NT2/D1 (cell line): ENCODE results near the gene TMEM50B.
"Not testable (repeated sequence)": the region's sequence is repeated elsewhere in the genome, so short reads cannot be mapped to it uniquely, and the experiment has no call there.

Experiments
- SUZ12 ChIP-seq: IDR thresholded peaks from 2 replicates; pipeline ENCODE4 v1.6.1; 2011; ENCODE audit not compliant: insufficient read length, insufficient read depth; ENCODE audit errors: extremely low read depth
- YY1 ChIP-seq: IDR thresholded peaks from 2 replicates; pipeline ENCODE4 v1.6.1; 2011; ENCODE audit not compliant: insufficient read length, insufficient read depth
- ZNF274 ChIP-seq: IDR thresholded peaks from 2 replicates; pipeline ENCODE4 v1.6.1; 2011; ENCODE audit warnings: mild to moderate bottlenecking, low read depth, low read length

DNA sequence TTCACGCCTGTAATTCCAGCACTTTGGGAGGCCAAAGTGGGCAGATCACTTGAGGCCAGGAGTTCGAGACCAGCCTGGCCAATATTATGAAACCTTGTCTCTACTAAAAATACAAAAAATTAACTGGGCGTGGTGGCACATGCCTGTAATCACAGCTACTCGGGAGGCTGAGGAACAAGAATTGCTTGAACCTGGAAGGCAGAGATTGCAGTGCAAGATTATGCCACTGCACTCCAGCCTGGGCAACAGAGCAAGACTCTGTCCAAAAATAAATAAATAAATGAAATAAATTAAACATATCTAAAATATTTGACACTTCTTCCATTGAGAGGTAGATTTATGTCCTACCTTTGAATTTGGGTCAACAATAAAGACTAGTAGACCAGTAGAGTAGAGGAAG is 10.6 kb downstream of the TMEM50B start:
- not testable (repeated sequence) for TF ChIP-seq YY1, SUZ12, ZNF274
